Right renal cortex interstitium (tissue), 3 donors: ENCODE data around the gene FRMPD2. TPM values are rescaled to one million over a fixed set of nuclear protein-coding genes. Genes with fewer than 3 reads are reported as not detected.

Experiments
- DNase-seq, 3 donors: peaks; one replicate each; pipeline ENCODE4 v3.0.0-alpha.2; 2013; ENCODE audit warnings: low read depth in 3 of 3, low spot score in 2 of 3
- polyA plus RNA-seq, 3 donors: library from polyadenylated mRNA; unstranded; fragments of 120-200 nt; gene quantifications; one replicate each; pipeline ENCODE4 v1.2.1, GENCODE V29; 2013; ENCODE audit not compliant: insufficient read length in 3 of 3

The FRMPD2 gene, protein sequence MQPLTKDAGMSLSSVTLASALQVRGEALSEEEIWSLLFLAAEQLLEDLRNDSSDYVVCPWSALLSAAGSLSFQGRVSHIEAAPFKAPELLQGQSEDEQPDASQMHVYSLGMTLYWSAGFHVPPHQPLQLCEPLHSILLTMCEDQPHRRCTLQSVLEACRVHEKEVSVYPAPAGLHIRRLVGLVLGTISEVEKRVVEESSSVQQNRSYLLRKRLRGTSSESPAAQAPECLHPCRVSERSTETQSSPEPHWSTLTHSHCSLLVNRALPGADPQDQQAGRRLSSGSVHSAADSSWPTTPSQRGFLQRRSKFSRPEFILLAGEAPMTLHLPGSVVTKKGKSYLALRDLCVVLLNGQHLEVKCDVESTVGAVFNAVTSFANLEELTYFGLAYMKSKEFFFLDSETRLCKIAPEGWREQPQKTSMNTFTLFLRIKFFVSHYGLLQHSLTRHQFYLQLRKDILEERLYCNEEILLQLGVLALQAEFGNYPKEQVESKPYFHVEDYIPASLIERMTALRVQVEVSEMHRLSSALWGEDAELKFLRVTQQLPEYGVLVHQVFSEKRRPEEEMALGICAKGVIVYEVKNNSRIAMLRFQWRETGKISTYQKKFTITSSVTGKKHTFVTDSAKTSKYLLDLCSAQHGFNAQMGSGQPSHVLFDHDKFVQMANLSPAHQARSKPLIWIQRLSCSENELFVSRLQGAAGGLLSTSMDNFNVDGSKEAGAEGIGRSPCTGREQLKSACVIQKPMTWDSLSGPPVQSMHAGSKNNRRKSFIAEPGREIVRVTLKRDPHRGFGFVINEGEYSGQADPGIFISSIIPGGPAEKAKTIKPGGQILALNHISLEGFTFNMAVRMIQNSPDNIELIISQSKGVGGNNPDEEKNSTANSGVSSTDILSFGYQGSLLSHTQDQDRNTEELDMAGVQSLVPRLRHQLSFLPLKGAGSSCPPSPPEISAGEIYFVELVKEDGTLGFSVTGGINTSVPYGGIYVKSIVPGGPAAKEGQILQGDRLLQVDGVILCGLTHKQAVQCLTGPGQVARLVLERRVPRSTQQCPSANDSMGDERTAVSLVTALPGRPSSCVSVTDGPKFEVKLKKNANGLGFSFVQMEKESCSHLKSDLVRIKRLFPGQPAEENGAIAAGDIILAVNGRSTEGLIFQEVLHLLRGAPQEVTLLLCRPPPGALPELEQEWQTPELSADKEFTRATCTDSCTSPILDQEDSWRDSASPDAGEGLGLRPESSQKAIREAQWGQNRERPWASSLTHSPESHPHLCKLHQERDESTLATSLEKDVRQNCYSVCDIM (N-terminal part only)
- polyA plus RNA-seq, result under 1 TPM; 0.55 to 0.72 (median 0.57) TPM

- DNase-seq, result no peak
Observed at GRCh38 chr10:48274636-48275035, at the start of gene FRMPD2. TSS of gene FRMPD2 (minus strand) at chr10:48274696. CDS start at chr10:48274567, 129 bp downstream.

- no peak for DNase-seq
Observed at GRCh38 chr10:48322017-48322416, 47.5 kb upstream of the FRMPD2 start.

DNA sequence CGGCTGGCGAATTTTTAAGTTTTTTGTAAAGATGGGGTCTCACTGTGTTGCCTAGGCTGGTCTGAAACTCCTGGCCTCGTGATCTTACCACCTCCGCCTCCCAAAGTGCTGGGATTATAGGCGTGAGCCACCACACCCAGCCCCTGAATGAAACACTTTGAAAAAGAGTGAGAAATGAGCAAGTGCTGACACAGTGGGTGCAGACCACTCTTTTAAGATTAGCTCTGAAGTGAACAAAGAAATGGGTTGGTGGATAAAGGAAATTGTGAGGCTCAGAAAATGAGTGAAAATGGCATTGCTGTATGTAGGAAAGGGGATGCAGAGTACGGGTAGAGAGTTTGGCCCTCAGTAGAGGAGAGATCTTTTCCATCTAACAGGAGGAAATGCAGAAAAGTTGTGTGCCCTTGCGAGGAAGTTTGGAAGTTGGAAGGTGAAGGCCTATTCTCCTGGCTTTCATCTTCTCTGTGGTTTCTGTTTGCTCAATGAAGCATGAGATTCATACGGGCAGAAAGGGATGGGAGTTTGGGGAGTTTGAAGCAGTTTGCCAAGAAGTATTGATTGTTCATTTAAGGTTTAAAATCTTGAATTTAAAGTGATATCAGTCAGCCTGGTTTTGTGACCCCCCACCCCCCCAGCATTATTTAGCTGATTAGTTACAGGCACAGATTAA, 43.0 kb upstream of the FRMPD2 start:
- DNase-seq, result no peak

GRCh38 chr10:48316236-48316635, 41.7 kb upstream of the FRMPD2 start:
- no peak for DNase-seq

DNA sequence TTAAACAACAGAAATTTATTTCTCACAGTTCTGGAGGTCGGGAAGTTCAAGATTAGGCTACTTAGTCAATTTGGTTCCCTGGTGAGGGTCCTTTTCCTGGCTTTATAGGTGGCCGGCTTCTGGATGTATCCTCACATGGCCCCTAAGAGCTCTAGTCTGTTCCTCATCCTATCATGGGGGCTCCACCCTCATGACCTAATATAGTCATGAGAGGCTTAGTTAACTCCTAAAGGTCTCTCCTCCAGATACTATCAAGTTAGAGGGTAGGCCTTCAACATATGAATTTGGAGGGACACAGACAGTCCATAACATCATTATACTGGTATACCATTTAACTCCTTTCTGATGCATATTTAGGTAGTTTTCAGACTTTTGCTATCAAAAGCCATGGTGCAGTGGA, 39.6 kb upstream of the FRMPD2 start:
- DNase-seq, result no peak

GRCh38 chr10:48309711-48310226, 35.3 kb upstream of the FRMPD2 start:
- no peak for DNase-seq

- no peak for DNase-seq
Observed at GRCh38 chr10:48307711-48308018, 33.2 kb upstream of the FRMPD2 start.

DNA sequence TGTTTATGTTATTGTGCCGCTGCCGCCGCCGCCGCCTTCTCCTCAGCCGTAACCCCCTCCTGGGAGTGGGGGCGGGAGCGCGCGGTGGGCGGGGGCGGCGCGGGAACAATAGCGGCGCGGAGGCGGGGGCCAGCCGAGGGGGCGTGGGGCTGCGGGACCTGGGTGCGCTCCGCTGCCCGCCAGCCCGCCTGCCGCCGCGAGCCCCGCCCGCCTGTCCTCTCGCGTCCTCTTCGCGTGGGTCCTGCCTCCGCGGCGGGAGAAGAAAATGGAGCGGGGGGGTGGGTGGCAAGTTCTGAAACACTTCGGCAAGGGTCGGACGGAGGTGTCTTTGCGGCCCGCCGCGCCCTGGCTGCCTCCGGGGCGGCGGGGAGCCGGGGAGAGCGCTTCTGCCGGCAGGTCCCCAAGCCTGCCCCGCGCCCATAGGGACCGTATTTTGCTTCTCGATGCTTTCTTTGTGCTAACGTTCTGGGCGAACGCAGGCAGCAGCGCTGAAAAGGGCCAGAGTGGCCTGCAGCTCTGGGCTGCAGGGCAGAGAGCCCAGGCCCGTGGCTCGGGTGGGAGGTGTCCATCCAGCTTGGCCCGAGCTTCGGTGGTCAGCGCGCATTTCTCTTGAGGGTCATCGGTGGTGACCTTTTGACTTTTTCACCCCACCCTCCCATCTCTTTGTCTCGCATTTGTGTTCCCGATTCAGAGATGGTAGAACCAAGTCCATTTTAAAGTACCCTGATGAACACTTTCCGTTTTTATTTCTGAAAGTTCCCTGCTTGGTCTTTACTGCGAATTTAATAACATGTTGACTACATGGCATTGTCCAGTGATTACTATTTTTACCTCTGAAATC, 32.6 kb upstream of the FRMPD2 start:
- DNase-seq, result peak in 1 of 3 donors; percentile 25

GRCh38 chr10:48306265-48306869, 31.9 kb upstream of the FRMPD2 start, which contains the start of gene MAPK8:
TSS of gene MAPK8 (plus strand) at chr10:48306677. CDS start at chr10:48401661, 94,984 bp downstream.
- DNase-seq, result peak in 2 of 3 donors; percentile 69 to 73

- no peak for DNase-seq
Observed at GRCh38 chr10:48305905-48306264, 31.4 kb upstream of the FRMPD2 start.

GRCh38 chr10:48302515-48303476, 28.3 kb upstream of the FRMPD2 start:
- DNase-seq, result no peak

GRCh38 chr10:48300556-48300955, 26.1 kb upstream of the FRMPD2 start:
- no peak for DNase-seq

GRCh38 chr10:48299692-48300091, 25.2 kb upstream of the FRMPD2 start:
- DNase-seq, result no peak

GRCh38 chr10:48299066-48299465, 24.6 kb upstream of the FRMPD2 start:
- DNase-seq, result no peak

- DNase-seq, result no peak
Observed at GRCh38 chr10:48296576-48297098, 22.1 kb upstream of the FRMPD2 start.

DNA sequence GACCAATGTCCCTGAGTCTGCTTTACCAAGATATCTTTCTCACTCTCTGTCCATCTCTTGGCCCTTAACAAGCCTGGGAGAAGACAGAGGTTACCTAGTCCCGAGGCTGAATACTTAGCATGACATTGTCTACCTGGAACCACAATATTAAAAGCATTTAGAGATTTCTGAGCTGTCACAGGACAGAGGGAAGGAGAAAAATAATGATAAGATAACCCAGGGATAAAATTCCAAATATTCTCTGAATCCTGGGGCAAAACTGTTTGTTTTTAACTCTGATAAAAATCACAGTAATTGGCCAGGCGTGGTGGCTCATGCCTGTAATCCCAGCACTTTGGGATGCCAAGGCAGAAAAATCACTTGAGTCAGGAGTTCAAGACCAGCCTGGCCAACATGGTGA, 19.9 kb upstream of the FRMPD2 start:
- DNase-seq, result no peak

DNA sequence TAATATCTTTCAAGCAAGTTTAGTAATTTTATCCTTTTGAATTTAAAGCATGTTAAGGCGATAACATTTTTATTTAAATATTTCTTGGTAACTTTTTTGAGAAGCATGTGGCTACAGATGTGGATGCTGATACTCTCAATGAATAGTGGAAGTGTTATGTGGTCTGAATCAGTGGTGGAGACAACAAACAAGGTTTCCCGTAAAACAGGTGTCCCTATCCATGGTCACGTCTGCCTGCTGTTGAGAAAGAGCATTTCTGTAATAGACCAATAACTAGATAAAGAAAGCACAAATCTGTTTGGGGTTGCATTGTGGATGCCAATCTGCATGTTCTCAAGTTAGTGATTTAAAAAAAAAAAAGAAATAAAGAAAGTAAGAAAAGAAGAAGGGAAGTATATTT, 18.1 kb upstream of the FRMPD2 start:
- no peak for DNase-seq
